IgD-negative memory B cell (primary cell): ENCODE measurements around the gene AMMECR1L. TPM values are rescaled to one million over a fixed set of nuclear protein-coding genes. Genes with fewer than 3 reads are reported as not detected.
"Not testable (repeated sequence)": the region's sequence is repeated elsewhere in the genome, so short reads cannot be mapped to it uniquely, and the experiment has no call there.

Experiments used
- H3K27ac Mint-ChIP-seq, 3 donors: one replicate each; pipeline ENCODE4 v1.8.0; 2020 to 2022; ENCODE audit warnings: mild to moderate bottlenecking in 3 of 3, mixed read lengths in 3 of 3, moderate library complexity in 1 of 3
- H3K27me3 Mint-ChIP-seq: one replicate; pipeline ENCODE4 v1.8.0; 2021; ENCODE audit warnings: mixed read lengths
- H3K36me3 Mint-ChIP-seq: one replicate; pipeline ENCODE4 v1.8.0; 2020; ENCODE audit warnings: mild to moderate bottlenecking, mixed read lengths
- H3K4me1 Mint-ChIP-seq, 3 donors: one replicate each; pipeline ENCODE4 v1.8.0; 2020 to 2022; ENCODE audit warnings: mixed read lengths in 3 of 3, mild to moderate bottlenecking in 1 of 3
- H3K4me3 Mint-ChIP-seq, 4 donors: one replicate each; pipeline ENCODE4 v1.8.0; 2020 to 2022; ENCODE audit warnings: mild to moderate bottlenecking in 4 of 4, mixed read lengths in 4 of 4, moderate library complexity in 3 of 4
- H3K9me3 Mint-ChIP-seq, 3 donors: one replicate each; pipeline ENCODE4 v1.8.0; 2020 to 2021; ENCODE audit warnings: mixed read lengths in 3 of 3, mild to moderate bottlenecking in 1 of 3
- polyA plus RNA-seq: library from polyadenylated mRNA; unstranded; fragments of 300-500 nt; fragmentation: Illumina TruSeq; gene quantifications from one replicate; pipeline ENCODE4 v1.2.3, GENCODE V29; 2021

AMMECR1L gene
- polyA plus RNA-seq, 1 donor from 2014 or later: 6.7 TPM

DNA sequence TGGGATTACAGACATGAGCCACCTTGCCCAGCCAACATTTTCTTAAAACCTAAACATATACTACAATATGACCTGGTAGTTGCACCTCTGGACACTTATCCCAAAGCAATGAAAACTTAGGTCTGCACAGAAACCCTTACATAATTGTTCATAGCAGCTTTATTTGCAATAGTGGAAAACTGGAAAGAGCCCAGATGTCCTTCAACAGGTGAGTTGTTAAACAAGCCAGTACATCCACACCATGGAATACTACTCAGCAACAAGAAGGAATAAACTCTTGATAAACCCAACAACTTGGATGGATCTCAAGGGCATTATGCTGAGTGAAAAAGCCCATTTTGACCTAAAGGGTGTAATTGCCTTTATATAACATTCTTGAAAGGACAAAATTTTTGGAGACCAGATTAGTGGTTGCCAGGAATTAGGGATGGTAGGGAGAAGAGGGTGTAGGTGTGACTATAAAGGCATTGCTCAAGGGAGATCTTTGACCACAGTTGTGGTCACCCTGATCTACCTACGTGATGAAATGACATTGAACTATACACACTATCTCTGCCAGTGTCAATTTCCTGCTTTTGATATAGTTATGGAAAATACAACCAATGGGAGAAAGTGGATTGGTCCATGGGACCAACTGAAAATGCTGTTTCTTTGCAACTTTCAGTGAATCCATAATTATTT is 11.9 kb upstream of the AMMECR1L start:
- no peaks in the 10 kb centered on the region for H3K36me3 Mint-ChIP-seq
- peak overlapping the region in 2 of 3 donors; percentile 8 to 80 for H3K27ac Mint-ChIP-seq
- H3K9me3 Mint-ChIP-seq: no peaks in the 10 kb centered on the region
- H3K4me3 Mint-ChIP-seq: peak overlapping the region in 3 of 4 donors; percentile 3 to 65 (median 32)
- H3K4me1 Mint-ChIP-seq: peaks cover 15 to 29% (median 16%) of the 10 kb centered on the region in 3 donors
- no peaks in the 10 kb centered on the region for H3K27me3 Mint-ChIP-seq

DNA sequence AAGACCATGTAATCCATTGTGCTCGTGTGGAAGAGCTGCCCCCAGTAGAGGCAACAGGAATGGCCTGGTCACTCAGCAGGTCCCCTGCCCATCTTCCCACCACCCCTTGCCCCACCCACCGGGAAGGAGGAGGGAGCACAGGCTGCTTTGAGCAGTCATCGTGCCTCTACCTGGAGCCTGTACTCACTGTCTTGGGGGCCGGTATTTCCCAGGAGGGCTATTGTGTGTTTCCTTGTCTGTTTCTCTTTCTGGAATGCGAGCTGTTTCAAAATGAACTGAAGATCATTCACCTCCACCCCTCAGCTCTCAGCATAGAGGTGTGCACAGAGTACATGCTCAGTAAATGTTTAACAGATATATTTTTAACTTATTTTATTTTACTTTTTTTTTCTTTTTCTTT is 7.7 kb upstream of the AMMECR1L start:
- Mint-ChIP-seq H3K27me3 (no peaks in the 10 kb centered on the region), H3K27ac (no peak overlapping the region), H3K9me3 (no peaks in the 10 kb centered on the region), H3K4me1 (peaks cover 11 to 29% (median 13%) of the 10 kb centered on the region in 3 donors), H3K36me3 (peaks cover 5% of the 10 kb centered on the region), H3K4me3 (peak overlapping the region in 1 of 4 donors; percentile 49)

GRCh38 chr2:127893033-127893432 is 7.3 kb upstream of the AMMECR1L start:
- Mint-ChIP-seq H3K36me3 (peaks cover 5% of the 10 kb centered on the region), H3K4me3 (no peak overlapping the region), H3K4me1 (peaks cover 6 to 24% (median 9%) of the 10 kb centered on the region in 3 donors), H3K9me3 (no peaks in the 10 kb centered on the region), H3K27ac (no peak overlapping the region), H3K27me3 (no peaks in the 10 kb centered on the region)

GRCh38 chr2:127891811-127892210 is 6.1 kb upstream of the AMMECR1L start:
- Mint-ChIP-seq H3K27ac (no peak overlapping the region), H3K4me3 (no peak overlapping the region), H3K36me3 (peaks cover 5% of the 10 kb centered on the region), H3K9me3 (no peaks in the 10 kb centered on the region), H3K4me1 (peaks cover 4 to 25% (median 10%) of the 10 kb centered on the region in 3 donors), H3K27me3 (no peaks in the 10 kb centered on the region)

GRCh38 chr2:127890756-127891155 is 5.0 kb upstream of the AMMECR1L start:
- H3K36me3 Mint-ChIP-seq, H3K9me3 Mint-ChIP-seq, H3K27me3 Mint-ChIP-seq: not testable (repeated sequence)
- peak overlapping the region in 1 of 3 donors; percentile 77 for H3K27ac Mint-ChIP-seq
- H3K4me3 Mint-ChIP-seq: peak overlapping the region in 2 of 4 donors; percentile 7 to 45
- peaks cover 0 to 22% (median 6%) of the 10 kb centered on the region in 3 donors for H3K4me1 Mint-ChIP-seq

DNA sequence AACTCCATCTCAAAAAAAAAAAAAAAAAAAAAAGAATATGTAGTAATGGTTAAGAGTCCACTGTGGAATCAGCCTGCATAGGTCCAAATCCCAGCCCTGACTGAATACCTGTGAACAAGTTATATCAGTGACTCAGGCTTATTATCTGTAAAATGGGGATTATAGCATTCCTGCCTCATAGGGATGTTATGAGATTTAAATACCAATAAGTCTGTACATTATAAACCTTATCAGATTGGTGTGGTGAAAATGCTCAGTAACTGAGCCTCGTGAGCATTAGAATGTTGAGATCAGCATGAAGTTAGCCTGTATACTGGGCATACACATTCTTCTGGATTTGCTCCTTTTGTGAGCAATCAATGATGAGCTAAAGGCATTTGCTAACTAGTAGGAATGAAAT is 3.0 kb upstream of the AMMECR1L start:
- Mint-ChIP-seq H3K4me1 (peaks cover 12 to 32% (median 15%) of the 10 kb centered on the region in 3 donors), H3K4me3 (peak overlapping the region in 1 of 4 donors; percentile 29), H3K36me3 (peaks cover 5% of the 10 kb centered on the region), H3K9me3 (no peaks in the 10 kb centered on the region), H3K27ac (no peak overlapping the region), H3K27me3 (no peaks in the 10 kb centered on the region)

DNA sequence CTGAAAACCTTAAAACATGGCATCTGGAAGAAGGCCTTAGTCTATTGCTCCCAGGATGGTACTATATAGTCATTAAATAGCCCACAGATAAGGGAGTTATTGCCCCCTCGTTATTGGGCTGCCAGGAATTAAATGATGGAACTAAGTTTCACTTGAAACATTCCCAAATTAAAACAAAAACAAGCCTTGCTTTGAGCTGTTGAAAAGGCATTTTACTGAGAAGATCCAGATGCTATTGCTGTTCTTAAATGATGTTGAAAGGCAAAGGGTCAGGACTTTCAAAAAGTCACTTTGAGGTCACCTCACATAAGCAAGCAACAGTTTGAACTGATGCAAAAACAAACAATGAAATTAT is 2.0 kb upstream of the AMMECR1L start:
- peaks cover 18 to 26% (median 19%) of the 10 kb centered on the region in 3 donors for H3K4me1 Mint-ChIP-seq
- H3K27me3 Mint-ChIP-seq: no peaks in the 10 kb centered on the region
- no peaks in the 10 kb centered on the region for H3K9me3 Mint-ChIP-seq
- peak overlapping the region in 1 of 3 donors; percentile 71 for H3K27ac Mint-ChIP-seq
- peak overlapping the region in 1 of 4 donors; percentile 96 for H3K4me3 Mint-ChIP-seq
- H3K36me3 Mint-ChIP-seq: peaks cover 5% of the 10 kb centered on the region

- Mint-ChIP-seq H3K36me3 (peaks cover 5% of the 10 kb centered on the region), H3K4me3 (peak overlapping the region; percentile 72 to 96 (median 82)), H3K4me1 (peaks cover 20 to 26% (median 21%) of the 10 kb centered on the region in 3 donors), H3K27me3 (no peaks in the 10 kb centered on the region), H3K27ac (peak overlapping the region; percentile 74 to 88 (median 81)), H3K9me3 (no peaks in the 10 kb centered on the region)
Observed at GRCh38 chr2:127887082-127887775, 1.5 kb upstream of the AMMECR1L start.

DNA sequence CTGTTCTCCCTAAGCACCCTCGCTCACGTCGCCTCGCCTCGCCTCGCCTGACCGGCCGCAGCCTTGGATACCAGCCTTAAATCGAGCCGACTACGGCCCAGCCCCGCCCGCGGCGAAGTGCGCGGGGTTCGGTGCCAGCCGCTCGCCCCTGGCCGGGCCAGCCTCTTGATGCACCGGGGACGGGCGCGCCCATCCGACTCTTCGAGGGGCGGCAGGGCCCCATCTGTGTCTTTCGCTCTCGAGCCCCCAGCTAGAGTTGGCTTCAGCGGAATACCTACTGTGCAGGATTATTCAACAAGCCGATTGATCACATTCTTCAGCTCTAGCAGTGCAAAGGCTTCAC is 808 bp upstream of the AMMECR1L start:
- H3K27ac Mint-ChIP-seq: peak overlapping the region in 2 of 3 donors; percentile 88 to 92
- H3K4me3 Mint-ChIP-seq: peak overlapping the region; percentile 86 to 96 (median 88)
- not testable (repeated sequence) for H3K9me3 Mint-ChIP-seq, H3K27me3 Mint-ChIP-seq, H3K36me3 Mint-ChIP-seq
- H3K4me1 Mint-ChIP-seq: peaks cover 25 to 31% (median 27%) of the 10 kb centered on the region in 3 donors

- peaks cover 30 to 38% (median 34%) of the 10 kb centered on the region in 3 donors for H3K4me1 Mint-ChIP-seq
- H3K9me3 Mint-ChIP-seq, H3K27me3 Mint-ChIP-seq, H3K36me3 Mint-ChIP-seq: not testable (repeated sequence)
- peak overlapping the region; percentile 14 to 92 (median 90) for H3K27ac Mint-ChIP-seq
- peak overlapping the region; percentile 79 to 96 (median 94) for H3K4me3 Mint-ChIP-seq
Observed at GRCh38 chr2:127884861-127885740, 655 bp downstream of the AMMECR1L start.

- Mint-ChIP-seq H3K4me3 (peak overlapping the region; percentile 79 to 95 (median 93)), H3K36me3 (no peaks in the 10 kb centered on the region), H3K9me3 (no peaks in the 10 kb centered on the region), H3K27ac (peak overlapping the region; percentile 14 to 92 (median 90)), H3K27me3 (no peaks in the 10 kb centered on the region), H3K4me1 (peaks cover 30 to 41% (median 34%) of the 10 kb centered on the region in 3 donors)
Observed at GRCh38 chr2:127884436-127884835, 1.3 kb downstream of the AMMECR1L start.

- Mint-ChIP-seq H3K36me3 (no peaks in the 10 kb centered on the region), H3K27me3 (no peaks in the 10 kb centered on the region), H3K27ac (no peak overlapping the region), H3K4me1 (peaks cover 37 to 44% (median 40%) of the 10 kb centered on the region in 3 donors), H3K4me3 (peak overlapping the region in 1 of 4 donors; percentile 50), H3K9me3 (no peaks in the 10 kb centered on the region)
Observed at GRCh38 chr2:127879899-127880298, 5.9 kb downstream of the AMMECR1L start.

DNA sequence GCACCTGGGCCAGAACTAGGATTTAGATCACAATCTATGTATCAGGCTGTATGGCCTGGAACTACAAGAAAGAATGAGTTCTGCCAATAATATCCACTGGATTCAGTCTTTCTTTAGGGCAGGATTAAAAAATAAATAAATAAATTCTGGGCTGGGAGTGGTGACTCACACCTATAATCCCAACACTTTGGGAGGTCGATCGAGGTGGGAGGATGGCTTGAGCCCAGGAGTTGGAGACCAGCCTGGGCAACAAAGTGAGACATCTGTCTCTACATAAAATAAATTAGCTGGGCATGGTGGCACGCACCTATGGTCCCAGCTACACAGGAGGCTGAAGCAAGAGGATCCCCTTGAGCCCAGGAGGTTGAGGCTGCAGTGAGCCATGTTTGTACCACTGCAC is 8.1 kb downstream of the AMMECR1L start:
- H3K27ac Mint-ChIP-seq: no peak overlapping the region
- H3K4me3 Mint-ChIP-seq: no peak overlapping the region

GRCh38 chr2:127877136-127877535 is 8.6 kb downstream of the AMMECR1L start:
- H3K9me3 Mint-ChIP-seq: no peaks in the 10 kb centered on the region
- peaks cover 23 to 36% (median 26%) of the 10 kb centered on the region in 3 donors for H3K4me1 Mint-ChIP-seq
- H3K36me3 Mint-ChIP-seq: no peaks in the 10 kb centered on the region
- H3K27ac Mint-ChIP-seq: no peak overlapping the region
- H3K27me3 Mint-ChIP-seq: no peaks in the 10 kb centered on the region
- H3K4me3 Mint-ChIP-seq: no peak overlapping the region

More for the DNA sequence above, 8.1 kb downstream of the AMMECR1L start:
- H3K9me3 Mint-ChIP-seq: no peaks in the 10 kb centered on the region
- H3K4me1 Mint-ChIP-seq: peaks cover 25 to 36% (median 28%) of the 10 kb centered on the region in 3 donors
- no peaks in the 10 kb centered on the region for H3K36me3 Mint-ChIP-seq
- H3K27me3 Mint-ChIP-seq: no peaks in the 10 kb centered on the region
